ENCODE results near the gene BCL2L12. TPM values are rescaled to one million over a fixed set of nuclear protein-coding genes. Genes with fewer than 3 reads are reported as not detected.

The BCL2L12 gene
- polyA plus RNA-seq, 1 of the 3 experiments (the other 2 are of a cell fraction): 27.9 TPM

DNA sequence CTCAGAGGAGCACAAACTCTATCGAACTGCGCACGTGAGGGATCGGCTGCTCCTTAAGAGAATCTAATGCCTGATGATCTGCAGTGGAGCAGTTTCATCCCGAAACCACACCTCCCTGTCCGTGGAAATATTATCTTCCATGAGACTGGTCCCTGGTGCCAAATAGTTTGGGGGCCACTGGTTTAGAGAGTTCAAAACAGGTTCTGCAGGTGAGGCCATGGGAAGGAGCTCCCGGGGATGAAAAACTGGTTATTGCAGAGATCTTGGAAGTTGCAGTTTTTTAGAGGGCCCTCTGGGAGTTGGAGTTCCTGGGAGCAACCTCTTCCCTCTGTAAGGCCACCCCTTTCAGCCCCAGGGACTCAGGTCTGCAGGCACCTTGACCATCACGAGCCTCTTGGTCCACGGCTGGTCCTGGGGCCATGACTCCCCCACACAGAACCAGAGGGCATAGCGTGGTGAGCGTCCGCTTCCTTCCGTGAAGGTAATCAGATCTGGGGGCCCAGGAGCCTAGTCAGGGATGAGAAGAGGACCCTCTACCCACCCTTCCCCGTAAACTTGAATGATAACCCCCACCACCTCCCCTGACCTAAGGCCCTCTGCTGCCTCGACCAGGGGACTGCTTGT lies 5.3 kb upstream of the BCL2L12 start:
- Histone ChIP-seq H3K27ac (ENCODE audit: low read depth in 2 of 2, low read length in 1 of 2) (no peak overlapping the region), H3K9me2 (no peaks in the 10 kb centered on the region), H3K9ac (no peak overlapping the region), H4K20me1 (ENCODE audit: insufficient read depth) (no peaks in the 10 kb centered on the region), H3K79me2 (ENCODE audit: insufficient read depth) (peaks cover 16% of the 10 kb centered on the region), H2AFZ (ENCODE audit: low read depth) (no peak overlapping the region), H3K4me3 (ENCODE audit: low read depth in 2 of 2, low read length in 1 of 2) (no peak overlapping the region), H3K9me3 (no peaks in the 10 kb centered on the region), H3K4me1 (ENCODE audit: control insufficient read depth in 1 of 2, insufficient read depth in 2 of 2, low read depth in 1 of 2, low read length in 1 of 2) (peaks cover 0 to 6% of the 10 kb centered on the region in 2 experiments; a peak in 1 of 4 replicates), H3K36me3 (replicated peaks in 1 of 2; ENCODE audit: control insufficient read depth in 1 of 2, insufficient read depth in 2 of 2, low read length in 1 of 2) (peaks cover 19 to 59% of the 10 kb centered on the region in 2 experiments), H3F3A (replicated peaks; ENCODE audit: insufficient read depth) (peaks cover 23% of the 10 kb centered on the region), H3K4me2 (no peak overlapping the region), H3K27me3 (ENCODE audit: insufficient read depth) (no peaks in the 10 kb centered on the region)
- ChIA-PET CTCF (interaction anchor here (9.4 kb wide), 1 partner anchor 15 kb away, joined by 78 read pairs; the partner anchor contains the start of gene PRMT1), POLR2A (no interaction called here)
- no peak for DNase-seq
- WGBS (ENCODE audit: low lambda C conversion rate): 95% methylated on average over 12 of the region's 15 CpGs
- no peak for TF ChIP-seq SIN3A (IDR thresholded peaks at IDR 0.05; ENCODE audit: borderline replicate concordance, low read depth, low read length)
- TF ChIP-seq, protein P1, sequence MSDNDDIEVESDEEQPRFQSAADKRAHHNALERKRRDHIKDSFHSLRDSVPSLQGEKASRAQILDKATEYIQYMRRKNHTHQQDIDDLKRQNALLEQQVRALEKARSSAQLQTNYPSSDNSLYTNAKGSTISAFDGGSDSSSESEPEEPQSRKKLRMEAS (IDR thresholded peaks at IDR 0.05; ENCODE audit: low read depth): no peak
- TF ChIP-seq YY1 (IDR thresholded peaks at IDR 0.05; ENCODE audit: low read depth): no peak
- no peak for TF ChIP-seq TCF12 (IDR thresholded peaks at IDR 0.05)
- TF ChIP-seq, protein P2, sequence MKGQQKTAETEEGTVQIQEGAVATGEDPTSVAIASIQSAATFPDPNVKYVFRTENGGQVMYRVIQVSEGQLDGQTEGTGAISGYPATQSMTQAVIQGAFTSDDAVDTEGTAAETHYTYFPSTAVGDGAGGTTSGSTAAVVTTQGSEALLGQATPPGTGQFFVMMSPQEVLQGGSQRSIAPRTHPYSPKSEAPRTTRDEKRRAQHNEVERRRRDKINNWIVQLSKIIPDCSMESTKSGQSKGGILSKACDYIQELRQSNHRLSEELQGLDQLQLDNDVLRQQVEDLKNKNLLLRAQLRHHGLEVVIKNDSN (IDR thresholded peaks at IDR 0.05; ENCODE audit: borderline replicate concordance, low read depth): no peak
- TF ChIP-seq, protein P3, sequence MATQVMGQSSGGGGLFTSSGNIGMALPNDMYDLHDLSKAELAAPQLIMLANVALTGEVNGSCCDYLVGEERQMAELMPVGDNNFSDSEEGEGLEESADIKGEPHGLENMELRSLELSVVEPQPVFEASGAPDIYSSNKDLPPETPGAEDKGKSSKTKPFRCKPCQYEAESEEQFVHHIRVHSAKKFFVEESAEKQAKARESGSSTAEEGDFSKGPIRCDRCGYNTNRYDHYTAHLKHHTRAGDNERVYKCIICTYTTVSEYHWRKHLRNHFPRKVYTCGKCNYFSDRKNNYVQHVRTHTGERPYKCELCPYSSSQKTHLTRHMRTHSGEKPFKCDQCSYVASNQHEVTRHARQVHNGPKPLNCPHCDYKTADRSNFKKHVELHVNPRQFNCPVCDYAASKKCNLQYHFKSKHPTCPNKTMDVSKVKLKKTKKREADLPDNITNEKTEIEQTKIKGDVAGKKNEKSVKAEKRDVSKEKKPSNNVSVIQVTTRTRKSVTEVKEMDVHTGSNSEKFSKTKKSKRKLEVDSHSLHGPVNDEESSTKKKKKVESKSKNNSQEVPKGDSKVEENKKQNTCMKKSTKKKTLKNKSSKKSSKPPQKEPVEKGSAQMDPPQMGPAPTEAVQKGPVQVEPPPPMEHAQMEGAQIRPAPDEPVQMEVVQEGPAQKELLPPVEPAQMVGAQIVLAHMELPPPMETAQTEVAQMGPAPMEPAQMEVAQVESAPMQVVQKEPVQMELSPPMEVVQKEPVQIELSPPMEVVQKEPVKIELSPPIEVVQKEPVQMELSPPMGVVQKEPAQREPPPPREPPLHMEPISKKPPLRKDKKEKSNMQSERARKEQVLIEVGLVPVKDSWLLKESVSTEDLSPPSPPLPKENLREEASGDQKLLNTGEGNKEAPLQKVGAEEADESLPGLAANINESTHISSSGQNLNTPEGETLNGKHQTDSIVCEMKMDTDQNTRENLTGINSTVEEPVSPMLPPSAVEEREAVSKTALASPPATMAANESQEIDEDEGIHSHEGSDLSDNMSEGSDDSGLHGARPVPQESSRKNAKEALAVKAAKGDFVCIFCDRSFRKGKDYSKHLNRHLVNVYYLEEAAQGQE (IDR thresholded peaks at IDR 0.05; ENCODE audit: low read depth, low read length): no peak
- TF ChIP-seq, protein P4, sequence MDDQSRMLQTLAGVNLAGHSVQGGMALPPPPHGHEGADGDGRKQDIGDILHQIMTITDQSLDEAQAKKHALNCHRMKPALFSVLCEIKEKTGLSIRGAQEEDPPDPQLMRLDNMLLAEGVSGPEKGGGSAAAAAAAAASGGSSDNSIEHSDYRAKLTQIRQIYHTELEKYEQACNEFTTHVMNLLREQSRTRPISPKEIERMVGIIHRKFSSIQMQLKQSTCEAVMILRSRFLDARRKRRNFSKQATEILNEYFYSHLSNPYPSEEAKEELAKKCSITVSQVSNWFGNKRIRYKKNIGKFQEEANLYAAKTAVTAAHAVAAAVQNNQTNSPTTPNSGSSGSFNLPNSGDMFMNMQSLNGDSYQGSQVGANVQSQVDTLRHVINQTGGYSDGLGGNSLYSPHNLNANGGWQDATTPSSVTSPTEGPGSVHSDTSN (IDR thresholded peaks at IDR 0.05): no peak
- no peak for TF ChIP-seq GATA2 (CRISPR knock-in tag; IDR thresholded peaks at IDR 0.05)
- no peak for TF ChIP-seq GABPA (IDR thresholded peaks at IDR 0.05; ENCODE audit: low read depth)
- TF ChIP-seq, protein P5, sequence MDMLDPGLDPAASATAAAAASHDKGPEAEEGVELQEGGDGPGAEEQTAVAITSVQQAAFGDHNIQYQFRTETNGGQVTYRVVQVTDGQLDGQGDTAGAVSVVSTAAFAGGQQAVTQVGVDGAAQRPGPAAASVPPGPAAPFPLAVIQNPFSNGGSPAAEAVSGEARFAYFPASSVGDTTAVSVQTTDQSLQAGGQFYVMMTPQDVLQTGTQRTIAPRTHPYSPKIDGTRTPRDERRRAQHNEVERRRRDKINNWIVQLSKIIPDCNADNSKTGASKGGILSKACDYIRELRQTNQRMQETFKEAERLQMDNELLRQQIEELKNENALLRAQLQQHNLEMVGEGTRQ (IDR thresholded peaks at IDR 0.05; ENCODE audit: borderline replicate concordance, low read depth, low read length): no peak
- no peak for TF ChIP-seq JUND (IDR thresholded peaks at IDR 0.05)
- TF ChIP-seq CHD2 (IDR thresholded peaks at IDR 0.05; ENCODE audit: low read length, partially characterized antibody): no peak
